ENCODE results near the gene CAPZA3.
"Not testable (repeated sequence)": the region's sequence is repeated elsewhere in the genome, so short reads cannot be mapped to it uniquely, and the experiment has no call there.

The CAPZA3 gene, protein sequence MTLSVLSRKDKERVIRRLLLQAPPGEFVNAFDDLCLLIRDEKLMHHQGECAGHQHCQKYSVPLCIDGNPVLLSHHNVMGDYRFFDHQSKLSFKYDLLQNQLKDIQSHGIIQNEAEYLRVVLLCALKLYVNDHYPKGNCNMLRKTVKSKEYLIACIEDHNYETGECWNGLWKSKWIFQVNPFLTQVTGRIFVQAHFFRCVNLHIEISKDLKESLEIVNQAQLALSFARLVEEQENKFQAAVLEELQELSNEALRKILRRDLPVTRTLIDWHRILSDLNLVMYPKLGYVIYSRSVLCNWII

DNA sequence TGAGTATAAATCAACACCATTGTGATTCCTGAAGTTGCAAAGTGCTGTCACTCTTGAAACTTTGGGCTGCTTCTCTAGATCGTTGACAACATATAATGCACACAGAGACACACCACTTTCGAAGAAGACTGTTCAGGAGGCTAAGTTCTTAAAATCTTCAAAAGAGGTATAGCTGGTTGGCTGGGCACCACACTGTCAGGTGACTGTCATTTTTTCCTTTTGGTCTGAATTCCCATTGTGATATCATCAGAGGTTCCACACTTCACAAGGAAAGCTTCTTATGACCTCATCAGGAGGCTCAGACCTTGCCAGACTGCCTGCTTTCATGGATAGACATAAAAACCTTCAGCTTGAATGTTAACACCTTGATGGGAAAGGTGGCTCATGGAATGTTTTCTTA lies at the start of gene CAPZA3, which contains the start of gene PLCZ1:
TSS of gene CAPZA3 (plus strand) at position 301 of the 400 bp plus-strand sequence. CDS start 150 bp downstream, outside the sequence.
TSS of gene PLCZ1 (minus strand) at position 194 of the 400 bp plus-strand sequence. CDS start 641 bp downstream, outside the sequence.
- DNase-seq (ENCODE audit: low spot score): no peak

DNA sequence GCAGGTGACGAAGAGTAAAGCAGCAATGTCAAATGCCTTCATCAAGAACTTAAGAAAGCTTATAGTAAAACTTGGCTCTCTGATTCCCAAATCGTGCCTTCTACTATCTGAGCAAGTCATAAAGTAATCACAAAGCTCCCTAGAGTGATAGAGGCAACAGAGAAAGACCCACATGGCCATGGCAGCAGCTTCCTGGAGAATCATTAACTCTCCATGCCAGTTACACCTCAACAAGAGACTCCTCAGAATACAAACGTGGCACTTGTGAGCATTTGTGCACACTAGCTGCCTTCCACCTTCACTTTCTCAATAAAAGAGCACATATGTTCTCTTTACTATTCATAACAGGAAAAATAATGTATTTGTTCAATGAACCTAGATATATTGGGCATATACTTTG lies 48.1 kb upstream of the CAPZA3 start:
- DNase-seq (ENCODE audit: low spot score): no peak

DNA sequence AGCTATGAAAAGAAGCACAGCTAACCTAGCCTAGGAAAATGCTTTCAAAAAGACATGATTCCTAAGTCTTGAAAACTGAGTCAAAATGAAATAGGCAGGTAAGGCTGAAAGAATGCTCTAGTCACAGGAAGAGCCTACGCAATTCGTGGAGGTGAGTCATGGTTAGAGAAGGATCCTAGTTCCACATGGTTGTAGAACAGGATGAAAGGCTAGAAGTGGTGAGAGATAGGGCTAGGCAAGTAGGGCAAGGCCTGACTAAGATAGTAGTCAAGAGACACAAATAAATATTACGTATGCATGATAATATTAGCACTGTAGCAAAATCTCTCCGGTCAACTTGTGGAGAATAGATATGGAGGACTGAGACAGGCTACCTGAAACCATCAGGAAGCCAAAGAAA lies 47.3 kb upstream of the CAPZA3 start:
- DNase-seq (ENCODE audit: low spot score): no peak

DNA sequence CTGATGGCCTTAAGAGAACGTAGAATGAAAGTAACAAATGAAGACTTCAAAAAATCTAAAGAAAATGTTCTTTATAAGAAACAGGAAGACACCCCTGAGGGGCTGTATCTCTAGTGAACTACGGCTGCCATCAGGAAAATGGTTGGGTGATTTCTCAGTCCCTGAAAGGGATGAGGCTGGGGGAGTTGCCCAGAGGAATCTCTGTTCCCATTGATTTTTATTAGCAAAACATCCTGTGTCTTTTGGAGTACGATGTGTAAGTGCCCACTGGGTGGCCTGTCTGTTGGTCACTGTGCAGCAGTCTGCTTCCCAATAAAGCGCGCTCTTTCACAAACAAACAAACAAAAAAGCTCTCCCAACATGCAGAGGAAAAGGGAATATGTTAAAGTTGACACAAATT lies 43.9 kb upstream of the CAPZA3 start:
- DNase-seq (ENCODE audit: low spot score): not testable (repeated sequence)

DNA sequence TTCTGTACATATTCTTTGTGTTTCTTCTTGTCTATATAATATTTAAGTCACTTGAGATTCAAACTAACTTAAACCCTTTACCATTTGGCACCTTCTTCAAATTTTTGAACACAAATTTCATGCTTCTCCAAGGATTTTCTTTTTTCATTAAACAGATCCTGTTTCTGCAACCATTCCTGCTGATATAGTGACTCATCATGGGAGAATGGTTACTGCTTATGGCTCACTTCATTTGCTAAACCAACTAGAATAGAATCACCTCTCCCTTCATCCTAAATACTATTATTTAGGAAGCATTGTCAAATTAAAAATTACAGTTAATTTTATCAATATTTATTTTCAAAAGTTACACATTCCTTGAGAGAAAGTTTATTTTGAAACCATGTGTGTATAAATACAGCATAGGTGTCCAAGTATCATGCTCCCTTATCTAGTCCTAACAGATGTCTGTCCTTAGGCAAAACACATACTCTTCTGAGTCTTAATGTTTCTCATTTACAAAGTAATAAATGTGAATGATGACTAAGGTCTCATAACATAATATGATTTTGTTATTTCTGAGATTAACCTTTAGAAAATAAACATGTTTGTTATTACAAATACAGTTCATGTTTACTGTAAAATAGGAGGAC lies 40.8 kb upstream of the CAPZA3 start:
- DNase-seq (ENCODE audit: low spot score): no peak

DNA sequence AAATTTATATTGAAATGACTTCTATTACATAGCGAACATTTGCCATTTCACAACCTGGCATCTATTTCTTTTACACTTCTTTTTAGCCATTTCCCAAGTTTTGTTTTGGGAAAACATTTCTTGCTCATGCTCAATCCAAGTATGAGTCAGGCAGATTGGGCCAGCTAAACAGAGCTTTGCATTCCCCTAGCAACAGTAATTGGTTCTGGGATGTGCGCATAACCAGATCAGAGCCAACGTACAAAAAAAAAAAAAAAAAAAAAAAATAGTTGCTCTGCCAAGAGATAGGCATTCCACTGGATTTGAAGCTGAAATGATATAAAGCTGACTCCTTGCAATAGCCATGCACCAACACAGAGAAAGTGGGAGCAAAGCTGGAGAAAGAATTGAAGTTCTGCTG lies 37.6 kb upstream of the CAPZA3 start:
- no peak for DNase-seq (ENCODE audit: low spot score)

DNA sequence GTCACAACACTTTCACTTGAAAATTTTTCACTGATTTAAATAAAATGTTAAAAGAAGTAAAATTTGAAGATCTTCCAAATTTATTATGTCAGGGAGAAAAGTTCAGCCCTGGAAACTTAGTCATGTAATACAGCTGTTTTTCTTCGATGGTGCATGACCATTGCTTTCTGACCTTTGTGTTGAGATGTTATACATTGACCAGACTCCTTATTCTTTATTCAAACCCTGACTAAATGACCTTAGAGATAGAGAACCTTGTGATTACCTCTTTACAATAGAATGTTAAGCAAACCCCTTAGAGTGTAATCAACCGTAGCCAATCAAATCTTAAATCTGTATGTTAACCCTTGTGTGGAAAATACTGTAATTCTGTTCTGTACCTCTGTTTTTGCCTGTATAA lies 34.6 kb upstream of the CAPZA3 start:
- no peak for DNase-seq (ENCODE audit: low spot score)

DNA sequence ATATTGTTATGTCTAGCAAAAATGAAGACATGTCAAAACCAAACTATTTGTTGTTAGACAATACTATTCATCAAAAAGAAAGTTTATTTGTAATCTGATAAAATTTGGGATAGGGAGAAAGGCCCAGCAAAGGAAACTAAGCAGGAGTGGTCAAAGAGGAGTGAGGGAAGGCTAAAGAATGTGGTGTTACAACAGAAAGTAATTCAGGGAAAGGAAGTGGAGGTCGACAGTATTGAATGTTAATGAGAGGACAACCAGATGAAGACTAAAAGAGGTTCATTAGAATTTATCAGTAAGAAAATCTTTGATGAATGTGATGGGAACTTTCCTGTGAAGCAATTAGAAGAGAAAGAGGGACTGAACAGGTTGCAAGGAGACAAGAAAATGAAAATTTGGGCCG lies 34.0 kb upstream of the CAPZA3 start:
- DNase-seq (ENCODE audit: low spot score): no peak

DNA sequence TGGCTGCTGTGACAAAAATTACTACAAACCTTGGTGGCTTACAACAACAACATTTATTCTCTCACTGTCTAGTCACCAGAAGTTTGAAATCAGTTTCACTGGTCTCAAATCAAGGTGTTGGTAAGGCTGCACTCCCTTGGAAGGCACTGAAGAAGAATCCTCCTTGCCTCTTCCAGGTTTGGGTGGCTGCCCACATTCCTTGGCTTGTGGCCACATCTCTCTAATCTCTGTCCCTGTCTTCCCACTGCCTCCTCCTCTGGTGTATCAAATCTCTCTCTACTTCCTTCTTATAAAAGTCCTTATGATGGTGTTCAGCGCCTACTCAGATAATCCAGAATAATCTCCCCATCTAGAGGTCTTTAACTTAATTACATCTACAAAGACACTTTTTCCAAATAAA lies 31.1 kb upstream of the CAPZA3 start:
- no peak for DNase-seq (ENCODE audit: low spot score)

DNA sequence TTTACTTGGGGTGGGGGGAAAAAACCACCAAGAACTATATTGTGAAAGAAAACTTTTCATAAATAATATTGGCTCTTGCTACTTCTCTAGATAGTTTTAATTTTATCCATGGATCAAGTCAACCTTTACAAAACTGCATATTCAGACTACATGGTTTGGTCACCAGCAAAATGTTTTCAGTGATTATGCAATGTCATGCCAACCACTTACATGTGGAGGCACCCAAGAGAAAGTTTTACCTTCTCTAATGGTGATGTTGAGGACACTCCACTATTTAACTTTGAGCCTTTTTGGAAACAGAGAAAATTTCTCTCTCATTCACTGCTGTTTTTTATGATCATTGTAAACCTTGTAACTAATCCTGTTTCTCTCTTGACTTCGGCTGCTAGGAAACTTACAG lies 21.7 kb upstream of the CAPZA3 start:
- no peak for DNase-seq (ENCODE audit: low spot score)

DNA sequence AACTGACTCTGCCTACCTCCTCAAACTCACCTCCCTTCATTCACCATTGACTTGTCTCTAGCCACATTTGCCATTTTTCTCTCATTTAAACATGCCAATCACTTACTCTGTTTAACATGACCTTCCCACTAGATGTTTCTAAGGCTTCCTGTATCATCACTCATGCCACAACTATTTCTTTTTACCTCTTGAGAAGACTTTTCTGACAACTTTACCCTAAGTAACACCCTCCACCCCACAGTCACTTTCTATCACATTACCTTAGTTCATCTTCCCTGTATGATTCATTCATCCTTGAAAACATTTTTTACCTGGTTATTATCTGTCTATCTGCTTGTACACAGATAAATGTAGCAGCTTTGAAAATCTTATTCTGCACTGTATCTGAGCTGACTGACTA lies 19.5 kb upstream of the CAPZA3 start:
- DNase-seq (ENCODE audit: low spot score): no peak

DNA sequence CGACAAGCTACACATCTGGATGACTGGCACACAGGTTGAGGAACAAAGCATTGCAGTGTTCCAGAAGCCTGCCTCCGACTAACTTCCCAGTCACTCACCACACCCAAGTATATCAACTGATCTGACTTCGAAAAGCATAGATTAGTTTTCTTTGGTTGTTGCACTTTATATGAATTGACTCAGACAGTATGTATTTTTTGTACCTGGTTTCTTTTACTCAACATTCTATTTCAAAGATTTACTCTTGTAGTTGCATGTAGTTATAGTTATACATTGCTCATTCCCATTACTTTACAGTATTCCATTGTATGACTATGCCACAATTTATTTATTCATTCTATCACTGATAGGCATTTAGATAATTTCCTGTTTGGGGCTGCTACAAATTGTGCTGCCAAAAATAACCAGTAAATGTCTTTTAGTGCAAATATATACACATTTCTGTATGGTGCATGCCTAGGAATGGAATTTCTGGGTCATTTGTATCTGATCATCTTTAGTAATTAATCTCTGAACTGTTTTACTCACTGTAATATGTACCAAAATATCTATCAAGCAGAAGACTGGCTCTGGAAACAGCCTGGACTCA lies 17.9 kb upstream of the CAPZA3 start:
- no peak for DNase-seq (ENCODE audit: low spot score)

DNA sequence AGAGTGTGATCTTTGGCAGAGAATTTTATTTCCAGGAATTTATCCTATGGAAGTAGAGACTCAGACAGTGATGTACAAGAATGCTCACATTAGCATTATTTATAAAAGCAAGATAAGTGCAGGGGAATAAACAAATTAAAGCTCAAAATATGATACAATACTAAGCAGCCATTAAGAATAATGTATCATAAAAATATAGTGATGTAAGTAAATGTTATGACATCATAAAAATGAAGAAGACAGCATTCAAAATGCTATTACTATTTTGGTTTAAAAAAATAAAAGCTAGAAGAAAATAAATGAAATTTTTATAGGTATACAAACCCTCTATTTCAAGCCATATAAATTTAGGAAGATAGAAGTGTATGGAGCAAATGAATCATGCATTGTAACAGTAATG lies 17.2 kb upstream of the CAPZA3 start:
- no peak for DNase-seq (ENCODE audit: low spot score)

DNA sequence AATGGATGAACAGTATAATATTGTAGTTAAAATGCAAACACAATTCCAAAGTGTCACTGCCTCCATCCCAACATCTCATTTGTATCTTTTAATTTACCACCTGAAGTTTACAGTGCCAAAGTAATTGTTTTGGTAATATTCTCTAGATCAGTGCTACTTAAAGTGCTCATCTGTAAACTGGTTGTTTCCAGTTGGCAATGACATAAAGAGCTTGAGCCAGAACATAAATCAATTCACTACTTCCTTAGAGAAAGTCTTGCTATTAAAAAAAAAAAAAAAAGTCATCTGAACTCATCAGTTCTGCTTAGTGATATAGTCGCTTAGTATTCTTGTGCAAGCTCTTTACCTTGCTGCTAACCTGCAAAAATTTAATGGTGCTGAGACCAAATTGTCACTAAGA lies 16.5 kb upstream of the CAPZA3 start:
- no peak for DNase-seq (ENCODE audit: low spot score)

DNA sequence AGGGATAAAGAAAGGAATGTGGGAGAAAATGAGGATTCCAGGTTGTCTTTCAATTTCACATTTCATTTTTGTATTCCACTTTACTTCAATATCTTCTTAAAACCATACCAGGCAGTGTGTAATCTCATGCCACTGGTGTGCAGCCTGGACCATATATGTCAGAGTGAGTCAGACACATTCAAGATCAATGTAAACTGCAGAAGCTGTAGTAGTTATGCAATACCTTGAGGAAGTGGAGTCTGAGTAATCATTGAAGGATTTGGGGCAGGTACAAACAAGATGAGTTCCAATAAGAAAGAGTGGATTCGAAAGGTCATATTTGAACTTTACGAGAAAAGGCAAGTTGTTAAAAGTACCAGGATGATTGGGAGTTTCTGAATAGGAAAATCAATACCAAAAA lies 14.2 kb upstream of the CAPZA3 start:
- no peak for DNase-seq (ENCODE audit: low spot score)

DNA sequence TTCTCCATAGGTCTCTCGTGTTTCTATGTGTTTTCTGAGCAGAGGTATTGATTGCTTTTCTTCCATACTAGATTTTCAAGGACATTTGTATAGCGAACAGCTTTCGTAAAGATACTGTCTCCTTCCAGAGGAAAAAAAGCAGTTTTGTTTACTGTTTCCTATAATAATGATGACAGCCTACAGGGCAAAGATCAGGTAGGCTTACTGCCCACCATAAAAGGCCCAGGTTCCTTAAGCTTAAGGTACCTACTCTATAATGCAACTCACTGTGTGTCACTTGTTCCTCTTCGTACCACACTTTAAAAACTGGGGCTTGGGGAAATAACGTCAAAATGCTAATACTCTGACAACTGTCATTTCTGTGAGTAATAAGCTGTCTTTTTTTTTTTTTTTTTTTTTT lies 6.8 kb upstream of the CAPZA3 start:
- no peak for DNase-seq (ENCODE audit: low spot score)

DNA sequence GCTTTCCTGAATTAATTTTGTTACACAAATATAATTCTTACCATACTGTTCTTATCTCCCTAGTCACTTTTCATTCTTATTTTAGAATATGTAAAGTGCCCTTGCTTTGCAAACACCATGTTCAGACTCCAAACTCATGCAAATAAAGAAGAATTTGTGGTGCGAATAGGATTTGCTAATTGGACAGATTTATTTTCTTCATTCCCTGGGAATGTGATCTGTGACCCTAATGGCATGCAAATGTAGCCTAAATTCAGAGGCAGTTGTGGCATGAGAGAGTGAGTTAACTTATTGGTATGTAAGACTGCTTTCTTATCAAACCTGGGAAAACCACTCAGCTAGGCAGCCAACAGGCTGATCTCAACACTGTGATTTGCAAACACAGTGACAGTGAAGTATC lies 10.0 kb downstream of the CAPZA3 start:
- DNase-seq (ENCODE audit: low spot score): no peak

DNA sequence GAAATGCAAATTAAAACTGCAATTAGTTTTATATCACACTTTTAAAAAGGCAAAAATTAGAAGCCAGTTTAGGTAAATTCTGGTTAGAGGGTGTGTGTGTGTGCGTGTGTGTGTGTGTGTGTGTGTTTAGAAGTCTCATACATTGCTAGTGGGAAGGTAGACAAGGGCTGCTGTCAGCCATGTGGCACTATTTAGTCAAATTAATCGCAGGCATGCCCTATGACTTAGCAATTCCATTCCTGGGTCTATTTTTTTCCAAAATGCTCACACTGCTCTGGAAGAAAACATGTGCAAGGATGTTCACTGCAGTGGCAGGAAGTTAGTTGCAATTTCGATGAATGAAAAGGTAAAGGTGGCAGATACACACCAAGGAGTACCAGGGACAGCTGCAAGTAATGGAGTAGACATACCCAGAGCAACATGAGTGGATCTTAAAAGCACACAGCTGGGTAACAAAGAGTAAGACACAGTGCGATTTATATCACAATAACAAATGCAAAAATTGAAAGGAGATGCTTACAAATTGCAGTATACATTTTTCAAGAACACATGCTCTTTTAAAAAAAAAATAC lies 11.6 kb downstream of the CAPZA3 start:
- DNase-seq (ENCODE audit: low spot score): no peak

DNA sequence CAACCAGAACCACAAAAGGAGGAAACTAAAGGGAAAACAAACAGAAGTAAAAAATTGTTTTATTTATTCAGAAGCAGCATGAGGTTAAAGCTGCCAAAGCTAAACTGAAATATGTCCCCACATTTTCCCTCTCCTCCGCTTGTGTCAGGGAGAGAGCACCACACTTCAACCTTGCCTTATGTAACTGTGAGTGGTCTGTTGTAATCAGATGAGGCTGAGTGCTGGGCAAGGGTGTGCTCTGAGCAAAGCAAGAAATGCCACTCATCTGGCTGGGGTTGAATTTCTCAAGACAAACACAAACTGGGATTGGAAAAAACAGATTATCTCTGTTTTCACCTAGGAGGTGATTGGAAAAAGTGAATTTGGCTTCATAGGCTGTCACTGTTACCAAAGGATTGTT lies 12.2 kb downstream of the CAPZA3 start:
- DNase-seq (ENCODE audit: low spot score): no peak

DNA sequence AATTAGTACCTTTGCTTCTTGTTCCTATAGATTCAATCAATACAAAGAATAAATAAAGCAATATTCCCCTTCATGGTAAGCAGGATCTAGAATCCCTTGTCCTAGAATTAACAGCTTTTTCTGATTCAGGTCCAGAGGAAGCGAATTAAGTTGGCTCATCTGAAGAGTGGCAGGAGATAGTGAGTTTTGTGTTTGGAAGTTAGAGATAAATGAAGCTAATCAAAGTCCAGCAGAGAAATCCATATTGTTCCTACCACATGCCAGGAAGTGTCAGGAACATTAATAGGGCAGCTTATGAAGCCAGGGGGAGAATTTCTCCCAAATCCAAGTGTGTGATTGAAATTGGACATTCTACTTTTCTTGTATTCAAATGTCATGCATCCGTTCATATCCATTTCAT lies 13.9 kb downstream of the CAPZA3 start:
- no peak for DNase-seq (ENCODE audit: low spot score)

DNA sequence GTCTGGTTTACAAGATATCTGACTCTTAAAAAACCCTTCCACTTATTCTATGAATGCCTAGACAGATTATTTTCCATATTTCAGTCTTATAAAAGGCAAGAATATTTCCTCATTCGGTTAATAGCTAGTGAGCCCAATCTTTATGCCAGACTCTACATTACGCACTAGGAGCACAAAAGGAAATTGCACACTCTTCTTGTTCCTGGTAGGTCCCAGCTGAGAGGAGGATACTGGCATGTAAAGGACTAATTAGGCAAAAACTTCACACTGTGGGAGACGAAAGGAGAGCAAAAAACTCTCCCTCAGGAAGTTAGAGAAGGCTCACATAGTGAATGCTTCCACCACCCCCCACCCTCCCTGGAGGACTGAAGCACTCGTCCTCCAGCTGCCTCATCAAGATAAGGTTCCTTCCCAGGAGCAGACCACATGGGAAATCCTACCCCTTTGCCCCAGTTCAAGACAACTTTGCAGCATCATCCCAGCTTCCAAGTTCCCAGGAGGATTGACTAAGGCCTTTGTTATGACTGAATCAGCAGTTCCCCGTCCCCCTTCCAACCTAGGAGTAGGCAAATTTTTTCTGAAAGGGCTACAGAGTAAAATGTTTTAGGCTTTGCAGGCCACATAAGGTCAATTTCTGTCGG lies 14.5 kb downstream of the CAPZA3 start:
- DNase-seq (ENCODE audit: low spot score): no peak

DNA sequence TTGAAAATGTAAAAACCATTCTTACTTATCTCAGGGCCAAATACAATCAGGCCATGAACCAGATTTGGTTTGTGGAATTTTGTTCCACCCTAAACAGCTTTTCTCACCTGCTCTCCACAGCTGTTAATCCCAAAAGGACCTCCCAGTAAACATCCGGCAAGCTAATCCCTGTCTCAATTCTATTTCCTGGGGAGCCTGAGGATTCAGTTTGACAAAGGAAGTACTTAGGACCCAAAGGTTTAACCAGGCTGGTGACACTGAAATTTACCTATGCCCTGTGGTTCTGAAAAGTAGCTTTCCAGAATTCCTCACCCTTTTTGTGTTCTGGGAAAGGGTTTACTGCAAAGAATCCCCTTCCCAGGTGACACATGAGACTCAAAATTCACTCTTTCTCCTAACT lies 15.0 kb downstream of the CAPZA3 start:
- no peak for DNase-seq (ENCODE audit: low spot score)
